ENCODE measurements around the gene ETDC.
A peak's percentile ranks its signal among the peaks of the same experiment; 100 is the strongest.
"Not testable (repeated sequence)": the region's sequence is repeated elsewhere in the genome, so short reads cannot be mapped to it uniquely, and the experiment has no call there.

Gene ETDC

GRCh38 chrX:135309430-135309923, at the start of gene ETDC:
Gene ETDC (plus strand): TSS chrX:135309480. CDS start chrX:135309480, 0 bp downstream.
- TF ChIP-seq, protein P1, sequence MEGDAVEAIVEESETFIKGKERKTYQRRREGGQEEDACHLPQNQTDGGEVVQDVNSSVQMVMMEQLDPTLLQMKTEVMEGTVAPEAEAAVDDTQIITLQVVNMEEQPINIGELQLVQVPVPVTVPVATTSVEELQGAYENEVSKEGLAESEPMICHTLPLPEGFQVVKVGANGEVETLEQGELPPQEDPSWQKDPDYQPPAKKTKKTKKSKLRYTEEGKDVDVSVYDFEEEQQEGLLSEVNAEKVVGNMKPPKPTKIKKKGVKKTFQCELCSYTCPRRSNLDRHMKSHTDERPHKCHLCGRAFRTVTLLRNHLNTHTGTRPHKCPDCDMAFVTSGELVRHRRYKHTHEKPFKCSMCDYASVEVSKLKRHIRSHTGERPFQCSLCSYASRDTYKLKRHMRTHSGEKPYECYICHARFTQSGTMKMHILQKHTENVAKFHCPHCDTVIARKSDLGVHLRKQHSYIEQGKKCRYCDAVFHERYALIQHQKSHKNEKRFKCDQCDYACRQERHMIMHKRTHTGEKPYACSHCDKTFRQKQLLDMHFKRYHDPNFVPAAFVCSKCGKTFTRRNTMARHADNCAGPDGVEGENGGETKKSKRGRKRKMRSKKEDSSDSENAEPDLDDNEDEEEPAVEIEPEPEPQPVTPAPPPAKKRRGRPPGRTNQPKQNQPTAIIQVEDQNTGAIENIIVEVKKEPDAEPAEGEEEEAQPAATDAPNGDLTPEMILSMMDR (IDR thresholded peaks at IDR 0.05; ENCODE audit: low read depth, low read length) = no peak
- H3K4me3 ChIP-seq (ENCODE audit: low read depth, low read length) = no peak within 1 kb of the TSS

GRCh38 chrX:135260976-135261375, 48.3 kb upstream of the ETDC start:
- not testable (repeated sequence) for H3K4me3 ChIP-seq (ENCODE audit: low read depth, low read length)

GRCh38 chrX:135263376-135263775, 45.9 kb upstream of the ETDC start:
- H3K4me3 ChIP-seq (ENCODE audit: low read depth, low read length) = not testable (repeated sequence)

DNA sequence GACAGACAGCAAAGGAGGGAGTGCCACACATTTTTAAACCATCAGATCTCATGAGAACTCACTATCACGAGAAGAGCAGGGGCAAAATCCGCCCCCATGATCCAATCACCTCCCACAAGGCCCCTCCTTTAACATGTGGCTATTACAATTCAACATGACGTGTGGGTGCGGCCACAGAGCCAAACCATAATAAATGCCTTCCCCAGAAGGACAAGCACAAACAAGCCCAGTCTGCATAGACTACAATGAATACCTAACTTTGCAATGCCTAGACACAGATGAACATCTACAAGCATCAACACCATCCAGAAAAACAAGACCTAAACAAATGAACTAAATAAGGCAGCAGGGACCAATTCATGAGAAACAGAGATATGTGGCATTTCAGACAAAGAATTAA, 45.1 kb upstream of the ETDC start:
- no peak overlapping the region for H3K4me3 ChIP-seq (ENCODE audit: low read depth, low read length)
- TF ChIP-seq, protein P1 (IDR thresholded peaks at IDR 0.05; ENCODE audit: low read depth, low read length) = no peak

DNA sequence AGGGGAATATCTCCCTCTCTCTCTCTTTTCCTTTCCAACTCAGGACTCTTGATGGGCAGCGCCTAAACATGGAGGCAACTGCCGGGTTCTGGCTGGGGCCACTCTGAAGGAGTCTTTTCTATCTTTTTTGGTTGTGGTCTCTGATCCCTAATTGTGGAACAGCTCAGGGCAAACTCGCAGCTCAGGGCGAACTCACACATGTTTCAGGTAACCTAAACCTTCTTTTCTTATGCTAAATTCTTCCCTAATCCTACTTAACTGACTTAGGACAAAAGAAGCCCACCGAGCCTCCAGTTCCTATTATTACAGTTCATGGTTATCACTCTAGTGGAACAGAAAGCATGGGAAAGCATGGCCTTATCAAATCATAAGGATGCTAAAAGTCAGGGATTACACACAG, 36.1 kb upstream of the ETDC start:
- H3K4me3 ChIP-seq (ENCODE audit: low read depth, low read length) = no peak overlapping the region
- TF ChIP-seq, protein P1 (IDR thresholded peaks at IDR 0.05; ENCODE audit: low read depth, low read length) = no peak

GRCh38 chrX:135275973-135276372, 33.3 kb upstream of the ETDC start:
- TF ChIP-seq, protein P1 (IDR thresholded peaks at IDR 0.05; ENCODE audit: low read depth, low read length) = no peak
- H3K4me3 ChIP-seq (ENCODE audit: low read depth, low read length) = no peak overlapping the region

GRCh38 chrX:135287266-135287823, 21.9 kb upstream of the ETDC start:
- TF ChIP-seq, protein P1 (IDR thresholded peaks at IDR 0.05; ENCODE audit: low read depth, low read length) = no peak
- H3K4me3 ChIP-seq (ENCODE audit: low read depth, low read length) = no peak overlapping the region

- TF ChIP-seq, protein P1 (IDR thresholded peaks at IDR 0.05; ENCODE audit: low read depth, low read length) = 0 out of 2 replicates have a peak, but pooled peaks have one; percentile 19
- H3K4me3 ChIP-seq (ENCODE audit: low read depth, low read length) = peak overlapping the region; percentile 52
Measured at GRCh38 chrX:135295238-135295943, 13.9 kb upstream of the ETDC start.

Measured in WI38 (cell line).